Activated effector memory CD4-positive, alpha-beta T cell treated with Interleukin-2 at 50 U/mL for 16 hours (primary cell): ENCODE measurements around the gene MED13L.
"Not testable (repeated sequence)": the region's sequence is repeated elsewhere in the genome, so short reads cannot be mapped to it uniquely, and the experiment has no call there.

ENCODE experiments used
- DNase-seq: peaks from one replicate; pipeline ENCODE4 v3.0.0-alpha.2; 2020

The MED13L gene

GRCh38 chr12:116144384-116144783 lies 133.1 kb downstream of the MED13L start:
- no peak for DNase-seq

DNA sequence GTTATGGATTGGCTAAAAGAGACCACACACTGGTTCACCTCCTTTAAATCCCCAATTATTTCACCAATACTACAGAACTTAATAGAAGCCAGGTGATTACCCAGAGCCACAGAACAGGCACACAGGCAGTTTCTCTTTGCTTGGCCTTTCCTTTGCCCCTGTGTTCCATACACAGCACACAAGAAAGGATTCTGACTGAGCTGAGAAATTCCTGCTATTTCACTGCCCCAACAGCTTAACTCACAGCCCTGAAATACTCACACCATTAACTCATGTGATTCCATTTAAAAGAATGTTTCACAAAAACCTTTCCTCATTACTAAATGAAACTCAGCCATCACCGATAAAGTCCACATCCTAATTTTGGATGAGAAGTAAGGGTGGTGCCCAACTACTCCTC lies 133.6 kb downstream of the MED13L start:
- DNase-seq = no peak

GRCh38 chr12:116142936-116143898 lies 134.3 kb downstream of the MED13L start:
- DNase-seq = no peak

DNA sequence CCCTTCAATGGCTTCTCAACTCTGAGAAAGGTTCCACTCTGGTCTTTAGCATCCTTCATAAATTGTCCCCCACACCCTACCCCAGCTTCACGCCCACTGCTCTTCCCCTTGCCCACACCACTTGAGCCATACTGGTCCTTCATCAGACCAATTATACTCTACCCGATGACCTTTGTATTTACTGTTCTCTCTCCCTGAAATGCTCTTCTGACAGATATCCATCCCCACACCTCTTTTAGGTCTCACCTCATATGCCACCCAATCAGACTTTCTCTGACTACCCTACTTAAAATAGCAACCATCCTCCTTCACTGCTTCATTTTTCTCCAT lies 135.7 kb downstream of the MED13L start:
- no peak for DNase-seq

- no peak for DNase-seq
These were observed 136.2 kb downstream of the MED13L start for GRCh38 chr12:116141110-116141832.

DNA sequence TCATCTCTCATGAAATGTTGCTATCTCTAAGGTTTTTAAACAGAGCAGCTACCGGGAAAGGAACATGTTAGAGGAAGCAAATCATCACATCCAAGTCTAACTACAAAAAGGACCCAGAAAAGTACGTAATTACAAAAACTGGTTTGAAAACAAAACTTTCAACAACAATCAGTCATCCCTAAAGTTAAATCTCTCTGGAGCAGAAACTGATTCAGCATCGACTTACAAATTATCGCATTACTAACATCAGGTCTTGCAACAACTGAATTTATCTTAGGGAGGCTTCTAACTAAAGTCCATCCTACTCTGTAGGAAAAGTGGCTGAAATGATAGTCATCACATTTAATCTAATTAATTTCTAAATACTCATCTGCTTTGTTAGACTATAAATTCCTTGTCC lies 137.0 kb downstream of the MED13L start:
- no peak for DNase-seq

DNA sequence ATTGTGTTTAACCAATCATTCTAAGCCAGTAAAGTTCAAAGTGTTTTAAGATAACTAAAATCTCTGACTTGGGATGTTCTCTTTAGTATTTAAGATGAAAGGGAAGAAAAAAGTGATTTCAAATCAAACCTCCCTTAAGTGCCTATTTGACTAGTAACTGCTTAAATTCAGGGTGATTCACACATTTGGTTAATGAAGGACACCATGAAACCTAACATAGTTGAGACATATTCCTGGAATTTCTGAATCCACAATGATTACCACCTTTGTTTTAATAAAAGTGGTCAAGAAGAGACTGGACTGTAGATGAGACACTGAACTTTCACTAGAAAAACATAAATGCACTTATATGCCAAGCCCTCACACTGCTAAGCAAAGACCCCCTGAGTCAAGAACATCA lies 138.7 kb downstream of the MED13L start:
- DNase-seq = no peak

- DNase-seq = no peak
These were observed 139.1 kb downstream of the MED13L start for GRCh38 chr12:116138364-116138763.

DNA sequence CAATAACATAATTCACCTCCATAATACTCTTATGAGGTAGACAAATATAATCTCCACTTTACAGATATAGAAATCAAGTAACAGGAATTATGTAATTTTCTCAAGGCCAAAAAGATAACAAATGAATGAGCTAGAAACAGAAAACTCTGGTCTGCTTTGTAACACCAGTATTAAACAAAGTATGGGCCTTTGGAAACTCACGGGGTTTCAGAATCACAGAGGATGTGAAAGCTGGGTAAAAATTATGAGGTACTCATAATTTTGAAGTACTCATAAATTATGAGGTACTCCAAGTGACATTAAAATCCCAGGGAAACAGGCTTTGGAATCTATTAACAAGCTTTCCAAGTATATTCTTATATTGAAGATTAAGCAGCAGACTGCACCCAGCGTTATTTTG lies 140.2 kb downstream of the MED13L start:
- no peak for DNase-seq

DNA sequence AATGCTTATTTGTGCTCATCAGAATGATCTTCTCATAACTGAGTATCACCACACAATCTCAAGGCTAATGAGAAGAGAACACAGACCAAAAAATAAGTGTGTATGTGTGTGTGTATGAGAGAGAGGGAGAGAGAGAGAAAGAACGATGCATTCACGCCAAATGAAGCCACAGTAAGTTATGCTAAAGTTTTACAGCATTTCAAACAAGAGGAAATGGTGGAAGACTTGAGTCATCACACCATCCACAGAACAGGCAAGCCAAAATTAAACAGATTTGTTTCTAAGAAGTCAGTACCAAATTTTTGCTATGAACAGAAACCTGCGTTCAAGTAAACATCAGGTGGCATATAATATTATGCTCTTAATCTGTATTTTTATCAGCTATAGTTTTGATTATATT lies 141.2 kb downstream of the MED13L start:
- DNase-seq = no peak

- no peak for DNase-seq
These were observed 142.1 kb downstream of the MED13L start for GRCh38 chr12:116135209-116135930.

DNA sequence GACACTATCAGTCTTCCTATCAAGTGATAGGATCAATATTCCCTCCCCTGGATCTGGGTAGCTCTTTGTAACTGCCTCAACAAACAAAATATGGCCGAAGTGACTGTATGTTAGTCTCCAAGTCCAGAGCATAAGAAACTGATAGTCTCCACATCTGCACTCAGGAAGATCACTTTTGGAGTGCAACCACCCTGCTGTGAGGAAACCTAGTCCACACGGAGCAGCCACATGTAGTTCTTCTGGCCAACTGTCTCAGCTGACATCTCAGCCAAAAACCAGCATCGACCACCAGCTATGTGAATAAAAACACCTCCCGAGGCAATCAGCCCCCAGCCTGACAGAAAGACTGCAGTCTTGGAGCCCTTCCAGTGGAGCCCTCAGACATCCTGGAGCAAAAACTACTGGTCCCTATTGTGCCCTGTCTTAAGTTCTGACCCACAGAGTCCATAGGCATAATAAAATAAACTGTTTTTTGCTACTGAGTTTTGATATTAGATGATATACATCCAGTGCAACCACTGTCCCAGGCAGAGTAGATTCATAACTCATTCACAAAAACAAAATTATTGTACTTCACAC lies 143.8 kb downstream of the MED13L start:
- no peak for DNase-seq

DNA sequence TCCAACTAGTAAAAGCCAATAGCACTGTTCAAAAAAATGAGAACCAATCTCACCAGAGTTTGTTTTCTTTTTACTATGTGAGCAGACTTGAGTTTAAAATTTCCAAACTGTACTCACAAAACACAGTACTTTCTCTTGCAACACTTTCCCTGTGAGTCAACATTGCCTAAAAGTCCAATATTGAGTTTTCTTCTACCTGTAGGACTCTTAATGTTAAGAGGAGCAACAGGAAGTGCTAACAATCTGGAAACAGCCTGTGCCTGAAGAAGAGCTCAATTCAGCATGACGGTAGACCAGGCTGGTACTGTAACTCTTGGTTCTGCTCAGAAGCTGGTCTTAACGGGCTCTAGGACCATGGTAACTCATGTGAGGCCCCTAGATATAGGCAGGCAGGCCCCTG lies 144.3 kb downstream of the MED13L start:
- no peak for DNase-seq

DNA sequence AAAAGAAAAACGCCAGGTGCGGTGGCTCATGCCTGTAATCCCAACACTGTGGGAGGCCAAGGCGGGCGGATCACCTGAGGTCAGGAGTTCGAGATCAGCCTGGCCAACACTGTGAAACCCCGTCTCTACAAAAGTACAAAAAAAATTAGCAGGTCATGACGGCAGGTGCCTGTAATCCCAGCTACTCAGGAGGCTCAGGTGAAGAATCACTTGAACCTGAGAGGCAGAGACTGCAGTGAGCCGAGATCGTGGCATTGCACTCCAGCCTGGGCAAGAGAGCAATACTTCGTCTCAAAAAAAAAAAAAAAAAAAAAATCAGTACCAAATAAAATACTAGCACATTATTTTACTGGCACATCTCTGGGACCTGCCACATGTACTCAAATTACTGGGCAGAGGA lies 145.5 kb downstream of the MED13L start:
- DNase-seq = not testable (repeated sequence)

GRCh38 chr12:116131176-116131575 lies 146.3 kb downstream of the MED13L start:
- no peak for DNase-seq

- no peak for DNase-seq
These were observed 147.1 kb downstream of the MED13L start for GRCh38 chr12:116130431-116130830.

DNA sequence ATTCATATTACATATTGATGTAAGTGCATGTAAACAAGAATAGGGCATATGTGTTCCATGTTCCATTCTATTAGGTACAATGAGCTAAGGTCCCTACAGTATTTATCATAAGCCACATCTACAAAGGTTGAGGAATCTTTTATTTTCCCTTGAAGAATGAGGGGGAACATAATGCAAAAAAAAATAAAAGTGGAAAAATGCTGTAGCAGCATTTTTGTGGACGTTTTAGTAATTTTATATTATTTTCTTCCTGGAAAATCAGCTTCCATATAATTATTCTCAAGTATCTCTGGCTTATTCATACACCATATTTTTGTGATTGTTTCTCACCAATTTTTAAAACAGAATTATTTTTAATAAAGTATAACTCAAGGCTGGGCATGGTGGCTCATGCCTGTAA lies 148.7 kb downstream of the MED13L start:
- no peak for DNase-seq

DNA sequence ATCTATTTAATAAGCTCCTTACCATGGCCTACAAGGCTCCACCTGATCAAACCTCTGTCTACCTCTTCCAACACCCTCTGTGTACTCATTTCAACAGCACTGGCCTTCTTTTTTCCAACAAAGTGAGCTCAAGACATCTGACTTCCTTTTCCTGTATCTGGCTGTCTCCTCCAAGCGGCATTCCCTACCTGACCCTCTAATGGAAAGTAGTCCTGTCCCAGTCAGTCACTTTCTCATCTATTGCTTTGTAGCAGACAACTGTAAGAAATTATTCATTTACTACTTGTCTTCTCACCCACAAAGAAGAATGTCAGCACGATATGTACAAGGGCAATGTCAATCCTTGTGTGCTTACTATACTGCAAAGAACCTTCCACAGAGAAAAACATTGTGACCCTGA lies 149.6 kb downstream of the MED13L start:
- DNase-seq = no peak

DNA sequence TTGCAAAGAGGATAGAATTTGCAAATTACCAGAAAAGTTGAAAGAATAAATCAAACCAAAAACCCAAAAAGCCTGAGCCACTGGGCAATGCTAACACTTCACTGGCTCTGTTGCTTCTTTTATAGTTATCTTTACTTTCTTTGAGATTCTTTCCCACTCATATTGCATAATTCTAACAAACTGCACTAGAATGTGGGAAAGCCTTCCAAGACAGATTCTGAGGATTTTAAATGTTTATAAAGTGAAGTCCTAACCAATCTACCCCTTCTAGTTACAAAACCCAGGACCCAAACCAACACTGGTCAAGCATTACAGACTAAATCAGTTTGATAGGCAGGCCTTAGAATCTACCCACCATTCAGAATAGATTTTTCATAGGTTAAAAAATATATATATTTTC lies 150.9 kb downstream of the MED13L start:
- no peak for DNase-seq

GRCh38 chr12:116125956-116126566 lies 151.4 kb downstream of the MED13L start:
- no peak for DNase-seq

- no peak for DNase-seq
These were observed 152.4 kb downstream of the MED13L start for GRCh38 chr12:116125084-116125483.

- no peak for DNase-seq
These were observed 153.8 kb downstream of the MED13L start for GRCh38 chr12:116123451-116124258.
